H9 (cell line): ENCODE measurements around the gene UBAC2. TPM values are rescaled to one million over a fixed set of nuclear protein-coding genes. Genes with fewer than 3 reads are reported as not detected.

Source experiments
- DNase-seq: peaks from one replicate; pipeline ENCODE4 v3.0.0-alpha.2; 2017
- H2AFZ ChIP-seq: one replicate; pipeline ENCODE4 v1.6.1; 2013; ENCODE audit warnings: mild to moderate bottlenecking, low read length, control low read depth, moderate library complexity
- H2AK5ac ChIP-seq: 2 replicates; pipeline ENCODE4 v1.6.1; 2013; ENCODE audit warnings: low read length, control low read depth, mixed read lengths; ENCODE audit not compliant: insufficient read length
- H2BK120ac ChIP-seq: one replicate; pipeline ENCODE4 v1.6.1; 2013; ENCODE audit warnings: low read depth, mild to moderate bottlenecking, low read length, control low read depth, inconsistent platforms; ENCODE audit not compliant: poor library complexity, severe bottlenecking
- H2BK12ac ChIP-seq: 2 replicates; pipeline ENCODE4 v1.6.1; 2013; ENCODE audit warnings: low read length, control low read depth, mixed read lengths, low read depth; ENCODE audit not compliant: insufficient read length
- H2BK15ac ChIP-seq: 2 replicates; pipeline ENCODE4 v1.6.1; 2013; ENCODE audit warnings: low read depth, low read length, control low read depth
- H2BK20ac ChIP-seq: one replicate; pipeline ENCODE4 v1.6.1; 2013; ENCODE audit warnings: low read depth, mild to moderate bottlenecking, low read length, control low read depth, inconsistent platforms; ENCODE audit not compliant: poor library complexity, severe bottlenecking
- H2BK5ac ChIP-seq: 2 replicates; pipeline ENCODE4 v1.6.1; 2013; ENCODE audit warnings: low read length, control low read depth, mixed read lengths; ENCODE audit not compliant: insufficient read length
- H3K14ac ChIP-seq: 2 replicates; pipeline ENCODE4 v1.6.1; 2013; ENCODE audit warnings: low read length, control low read depth; ENCODE audit not compliant: insufficient read depth
- H3K18ac ChIP-seq: 2 replicates; pipeline ENCODE4 v1.6.1; 2013; ENCODE audit warnings: low read depth, mild to moderate bottlenecking, mixed read lengths, low read length, control low read depth; ENCODE audit not compliant: insufficient read length
- H3K23ac ChIP-seq: 2 replicates; pipeline ENCODE4 v1.6.1; 2013; ENCODE audit warnings: low read length, control low read depth, mixed read lengths, low read depth; ENCODE audit not compliant: insufficient read length
- H3K23me2 ChIP-seq: 2 replicates; pipeline ENCODE4 v1.6.1; 2013; ENCODE audit warnings: low read depth, mild to moderate bottlenecking, mixed read lengths, low read length, control low read depth; ENCODE audit not compliant: insufficient read length, poor library complexity, severe bottlenecking
- H3K27ac ChIP-seq: 2 replicates; pipeline ENCODE4 v1.5.1; 2013; ENCODE audit warnings: low read length, control low read depth, mixed read lengths, low read depth; ENCODE audit not compliant: insufficient read length
- H3K27me3 ChIP-seq: 2 replicates; pipeline ENCODE4 v1.6.1; 2013; ENCODE audit warnings: low read length, control low read depth, inconsistent platforms; ENCODE audit not compliant: insufficient read depth
- H3K4ac ChIP-seq: 2 replicates; pipeline ENCODE4 v1.6.1; 2013; ENCODE audit warnings: low read depth, mild to moderate bottlenecking, control low read depth, inconsistent platforms, low read length, moderate library complexity
- H3K4me1 ChIP-seq: 2 replicates; pipeline ENCODE4 v1.6.1; 2013; ENCODE audit warnings: low read length, control low read depth, inconsistent platforms; ENCODE audit not compliant: insufficient read depth
- H3K4me2 ChIP-seq: 2 replicates; pipeline ENCODE4 v1.6.1; 2013; ENCODE audit warnings: low read length, control low read depth, mixed read lengths; ENCODE audit not compliant: insufficient read length, insufficient read depth
- H3K56ac ChIP-seq: 2 replicates; pipeline ENCODE4 v1.6.1; 2013; ENCODE audit warnings: low read depth, mild to moderate bottlenecking, mixed read lengths, low read length, control low read depth; ENCODE audit not compliant: insufficient read length
- H3K79me1 ChIP-seq: 2 replicates; pipeline ENCODE4 v1.6.1; 2013; ENCODE audit warnings: low read depth, mild to moderate bottlenecking, moderate library complexity, low read length, control low read depth, inconsistent platforms; ENCODE audit not compliant: insufficient read depth, poor library complexity, severe bottlenecking
- H3K79me2 ChIP-seq: 2 replicates; pipeline ENCODE4 v1.6.1; 2013; ENCODE audit warnings: low read length, control low read depth, inconsistent platforms; ENCODE audit not compliant: insufficient read depth
- H3K9ac ChIP-seq: 2 replicates; pipeline ENCODE4 v1.6.1; 2013; ENCODE audit warnings: low read length, control low read depth, mixed read lengths; ENCODE audit not compliant: insufficient read length; ENCODE audit errors: extremely low read depth
- H3K9me3 ChIP-seq: one replicate; pipeline ENCODE4 v1.6.1; 2013; ENCODE audit warnings: low read depth, low read length, inconsistent platforms; ENCODE audit not compliant: control insufficient read depth
- H3T11ph ChIP-seq: one replicate; pipeline ENCODE4 v1.6.1; 2013; ENCODE audit warnings: mild to moderate bottlenecking, low read length, control low read depth, inconsistent platforms
- H4K20me1 ChIP-seq: one replicate; pipeline ENCODE4 v1.6.1; 2013; ENCODE audit not compliant: control insufficient read depth, insufficient read length, insufficient read depth
- H4K5ac ChIP-seq: 2 replicates; pipeline ENCODE4 v1.6.1; 2013; ENCODE audit warnings: low read depth, mild to moderate bottlenecking, mixed read lengths, low read length, control low read depth; ENCODE audit not compliant: insufficient read length
- H4K8ac ChIP-seq: replicated peaks from 2 replicates; pipeline ENCODE4 v1.6.1; 2013; ENCODE audit warnings: low read length, control low read depth, mixed read lengths, low read depth; ENCODE audit not compliant: insufficient read length
- H4K91ac ChIP-seq: 2 replicates; pipeline ENCODE4 v1.6.1; 2013; ENCODE audit warnings: low read depth, mild to moderate bottlenecking, moderate library complexity, mixed read lengths, low read length, control low read depth; ENCODE audit not compliant: insufficient read length
- H3K27ac Mint-ChIP-seq, 3 experiments: 2 replicates in 2 of 3; 3 replicates in 1 of 3; pipeline ENCODE4 v1.8.0; 2020 to 2021; ENCODE audit warnings: mixed read lengths in 3 of 3, mild to moderate bottlenecking in 1 of 3, moderate library complexity in 1 of 3
- H3K27me3 Mint-ChIP-seq: 2 replicates; pipeline ENCODE4 v1.8.0; 2021; ENCODE audit warnings: low read depth, mild to moderate bottlenecking, moderate library complexity, mixed read lengths
- H3K36me3 Mint-ChIP-seq, 3 experiments: 2 replicates in 2 of 3; 3 replicates in 1 of 3; pipeline ENCODE4 v1.8.0; 2020 to 2021; ENCODE audit warnings: low read depth in 3 of 3, mixed read lengths in 3 of 3; ENCODE audit not compliant: insufficient read depth in 1 of 3
- H3K4me1 Mint-ChIP-seq, 2 experiments: 2 replicates each; pipeline ENCODE4 v1.8.0; 2020; ENCODE audit warnings: mixed read lengths in 2 of 2
- H3K4me3 Mint-ChIP-seq, 2 experiments: 2 replicates in 1 of 2; 3 replicates in 1 of 2; pipeline ENCODE4 v1.8.0; 2020 to 2021; ENCODE audit warnings: mild to moderate bottlenecking in 2 of 2, mixed read lengths in 2 of 2, moderate library complexity in 1 of 2
- H3K9me3 Mint-ChIP-seq, 2 experiments: 2 replicates in 1 of 2; 3 replicates in 1 of 2; pipeline ENCODE4 v1.8.0; 2020; ENCODE audit warnings: mild to moderate bottlenecking in 2 of 2, mixed read lengths in 2 of 2, moderate library complexity in 1 of 2
- WGBS: extraction: QIAGEN DNeasy Blood & Tissue Kit; methylation state at CpG from one replicate; pipeline ENCODE4 v1.1.7; 2013; ENCODE audit warnings: missing lambda C conversion rate, low lambda C conversion rate, mixed read lengths; ENCODE audit not compliant: insufficient read length; ENCODE audit errors: extremely low coverage; 5-methylcytosine and 5-hydroxymethylcytosine counted together
- total RNA-seq: library from RNA; stranded (reverse); gene quantifications from 2 replicates; pipeline ENCODE4 v1.2.1, GENCODE V29; 2021
- TF ChIP-seq, protein P1 (sequence below): fragments of 200-600 bp; sonication (generic); conservative IDR thresholded peaks from 3 replicates; pipeline ENCODE4 v1.8.0; 2021; ENCODE audit warnings: antibody characterized with exemption, mild to moderate bottlenecking

UBAC2 gene
- total RNA-seq, 1 experiment from 2014 or later = 52.3 TPM

DNA sequence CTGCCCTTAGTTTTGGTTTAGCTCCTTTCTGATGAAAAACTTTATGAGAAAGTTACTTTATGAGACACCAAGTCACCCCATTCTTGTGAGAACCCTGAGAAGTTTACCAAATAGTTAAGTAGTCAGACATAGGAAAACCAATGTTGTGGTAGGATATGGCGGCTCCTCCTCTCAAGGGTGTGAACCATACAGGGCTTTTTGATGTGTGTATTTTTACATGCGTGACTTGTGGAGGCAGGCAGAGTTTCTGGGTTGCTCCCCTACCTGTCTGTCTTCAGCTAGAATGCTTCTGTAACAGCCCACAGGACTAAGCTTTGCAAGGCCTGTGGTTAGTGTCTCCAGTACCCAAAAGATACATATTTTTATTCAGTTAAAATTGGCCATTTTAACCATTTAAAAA, 18.3 kb downstream of the UBAC2 start:
- Histone ChIP-seq H3K79me2 (peaks cover 16% of the 10 kb centered on the region), H3K4me1 (peaks cover 5% of the 10 kb centered on the region; the same call in 1 of the 2 replicates), H2BK120ac (no peak overlapping the region), H3K79me1 (peaks cover 3% of the 10 kb centered on the region), H2AK5ac (no peak overlapping the region), H3K56ac (no peak overlapping the region), H4K91ac (no peak overlapping the region), H3T11ph (no peak overlapping the region), H4K20me1 (no peaks in the 10 kb centered on the region), H2BK12ac (no peak overlapping the region), H2AFZ (no peak overlapping the region), H4K8ac (no peak overlapping the region), H2BK5ac (no peak overlapping the region), H3K27me3 (no peaks in the 10 kb centered on the region), H3K9me3 (no peaks in the 10 kb centered on the region), H3K4me2 (no peak overlapping the region), H3K23ac (no peak overlapping the region), H3K18ac (no peak overlapping the region), H3K27ac (no peak overlapping the region), H2BK15ac (no peak overlapping the region), H3K4ac (no peak overlapping the region), H2BK20ac (no peak overlapping the region), H3K14ac (no peak overlapping the region), H3K9ac (no peak overlapping the region), H4K5ac (no peak overlapping the region), H3K23me2 (no peaks in the 10 kb centered on the region)
- Mint-ChIP-seq H3K4me3 (no peak overlapping the region), H3K9me3 (no peaks in the 10 kb centered on the region), H3K27ac (no peak overlapping the region), H3K36me3 (peaks cover 9 to 17% (median 11%) of the 10 kb centered on the region in 3 experiments; a peak in 6 of 7 replicates), H3K27me3 (no peaks in the 10 kb centered on the region), H3K4me1 (peaks cover 40 to 46% of the 10 kb centered on the region in 2 experiments)
- no CpG with 5 or more reads among the region's 2 CpGs for WGBS
- TF ChIP-seq, protein P1, sequence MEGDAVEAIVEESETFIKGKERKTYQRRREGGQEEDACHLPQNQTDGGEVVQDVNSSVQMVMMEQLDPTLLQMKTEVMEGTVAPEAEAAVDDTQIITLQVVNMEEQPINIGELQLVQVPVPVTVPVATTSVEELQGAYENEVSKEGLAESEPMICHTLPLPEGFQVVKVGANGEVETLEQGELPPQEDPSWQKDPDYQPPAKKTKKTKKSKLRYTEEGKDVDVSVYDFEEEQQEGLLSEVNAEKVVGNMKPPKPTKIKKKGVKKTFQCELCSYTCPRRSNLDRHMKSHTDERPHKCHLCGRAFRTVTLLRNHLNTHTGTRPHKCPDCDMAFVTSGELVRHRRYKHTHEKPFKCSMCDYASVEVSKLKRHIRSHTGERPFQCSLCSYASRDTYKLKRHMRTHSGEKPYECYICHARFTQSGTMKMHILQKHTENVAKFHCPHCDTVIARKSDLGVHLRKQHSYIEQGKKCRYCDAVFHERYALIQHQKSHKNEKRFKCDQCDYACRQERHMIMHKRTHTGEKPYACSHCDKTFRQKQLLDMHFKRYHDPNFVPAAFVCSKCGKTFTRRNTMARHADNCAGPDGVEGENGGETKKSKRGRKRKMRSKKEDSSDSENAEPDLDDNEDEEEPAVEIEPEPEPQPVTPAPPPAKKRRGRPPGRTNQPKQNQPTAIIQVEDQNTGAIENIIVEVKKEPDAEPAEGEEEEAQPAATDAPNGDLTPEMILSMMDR = no peak
- no peak for DNase-seq
